ENCODE results near the gene UGT1A3.

GRCh38 chr2:233775414-233775813, 46.6 kb downstream of the UGT1A3 start:
- TF ChIP-seq CTCF (IDR thresholded peaks at IDR 0.05), result no peak
- no peak for TF ChIP-seq POLR2A (IDR thresholded peaks at IDR 0.05)
- no peak for TF ChIP-seq EP300 (IDR thresholded peaks at IDR 0.05)
- no peak for TF ChIP-seq POLR2AphosphoS5 (IDR thresholded peaks at IDR 0.05)
